Adrenal gland (tissue), 5 donors: ENCODE measurements around the gene RPL39L.

Experiments used
- POLR2A ChIP-seq, 2 donors: fragments of 450-650 bp; IDR thresholded peaks; one replicate each; pipeline ENCODE4 v1.6.1; 2017; ENCODE audit warnings: antibody characterized with exemption in 2 of 2, mild to moderate bottlenecking in 2 of 2, moderate library complexity in 1 of 2
- TF ChIP-seq, protein P1 (sequence below), 6 experiments: fragments of 450-650 bp in 4 of 6; fragments of 200-600 bp in 2 of 6; sonication (generic) in 1 of 6; IDR thresholded peaks; 1 replicate in 5 of 6; 2 replicates in 1 of 6; pipeline versions ENCODE4 v1.5.1 to v1.8.0; 2016 to 2021; ENCODE audit warnings: antibody characterized with exemption in 6 of 6, mild to moderate bottlenecking in 2 of 6, moderate library complexity in 1 of 6
- donor health status: DM: no; HTN: no; CAD: no.

DNA sequence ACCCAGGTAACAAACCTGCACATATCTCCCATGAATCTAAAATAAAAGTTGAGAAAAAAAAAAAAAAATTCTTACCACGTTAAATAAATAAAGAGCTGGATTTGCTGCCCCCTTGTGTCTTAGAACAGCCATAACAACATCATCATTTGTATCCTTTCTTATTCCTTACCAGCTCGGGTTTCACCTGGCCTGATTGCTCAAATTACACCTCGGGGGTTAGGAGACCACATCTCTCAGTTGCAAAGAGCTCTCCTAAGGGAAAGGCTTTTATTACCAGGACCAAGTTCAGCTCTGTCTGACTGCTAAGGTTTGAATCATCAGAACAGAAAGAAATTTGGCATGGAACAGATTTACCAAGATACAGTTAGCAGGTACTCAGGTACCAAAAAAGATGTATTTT, 25.8 kb upstream of the RPL39L start:
- TF ChIP-seq, protein P1, sequence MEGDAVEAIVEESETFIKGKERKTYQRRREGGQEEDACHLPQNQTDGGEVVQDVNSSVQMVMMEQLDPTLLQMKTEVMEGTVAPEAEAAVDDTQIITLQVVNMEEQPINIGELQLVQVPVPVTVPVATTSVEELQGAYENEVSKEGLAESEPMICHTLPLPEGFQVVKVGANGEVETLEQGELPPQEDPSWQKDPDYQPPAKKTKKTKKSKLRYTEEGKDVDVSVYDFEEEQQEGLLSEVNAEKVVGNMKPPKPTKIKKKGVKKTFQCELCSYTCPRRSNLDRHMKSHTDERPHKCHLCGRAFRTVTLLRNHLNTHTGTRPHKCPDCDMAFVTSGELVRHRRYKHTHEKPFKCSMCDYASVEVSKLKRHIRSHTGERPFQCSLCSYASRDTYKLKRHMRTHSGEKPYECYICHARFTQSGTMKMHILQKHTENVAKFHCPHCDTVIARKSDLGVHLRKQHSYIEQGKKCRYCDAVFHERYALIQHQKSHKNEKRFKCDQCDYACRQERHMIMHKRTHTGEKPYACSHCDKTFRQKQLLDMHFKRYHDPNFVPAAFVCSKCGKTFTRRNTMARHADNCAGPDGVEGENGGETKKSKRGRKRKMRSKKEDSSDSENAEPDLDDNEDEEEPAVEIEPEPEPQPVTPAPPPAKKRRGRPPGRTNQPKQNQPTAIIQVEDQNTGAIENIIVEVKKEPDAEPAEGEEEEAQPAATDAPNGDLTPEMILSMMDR (IDR thresholded peaks at IDR 0.05): peak; percentile 57 to 88 (median 70)
- no peak for TF ChIP-seq POLR2A (IDR thresholded peaks at IDR 0.05)
